GM12873 (cell line): Measurements from ENCODE around the gene TMEM123.

Experiments
- TF ChIP-seq, protein P1 (sequence below): IDR thresholded peaks from 2 replicates; pipeline ENCODE4 v1.5.1; 2012; ENCODE audit warnings: low read depth, mild to moderate bottlenecking, moderate library complexity, low read length, control low read depth; ENCODE audit not compliant: insufficient read depth; ENCODE audit errors: missing control alignments

TMEM123 gene

GRCh38 chr11:102470251-102470650, 17.7 kb upstream of the TMEM123 start:
- TF ChIP-seq, protein P1, sequence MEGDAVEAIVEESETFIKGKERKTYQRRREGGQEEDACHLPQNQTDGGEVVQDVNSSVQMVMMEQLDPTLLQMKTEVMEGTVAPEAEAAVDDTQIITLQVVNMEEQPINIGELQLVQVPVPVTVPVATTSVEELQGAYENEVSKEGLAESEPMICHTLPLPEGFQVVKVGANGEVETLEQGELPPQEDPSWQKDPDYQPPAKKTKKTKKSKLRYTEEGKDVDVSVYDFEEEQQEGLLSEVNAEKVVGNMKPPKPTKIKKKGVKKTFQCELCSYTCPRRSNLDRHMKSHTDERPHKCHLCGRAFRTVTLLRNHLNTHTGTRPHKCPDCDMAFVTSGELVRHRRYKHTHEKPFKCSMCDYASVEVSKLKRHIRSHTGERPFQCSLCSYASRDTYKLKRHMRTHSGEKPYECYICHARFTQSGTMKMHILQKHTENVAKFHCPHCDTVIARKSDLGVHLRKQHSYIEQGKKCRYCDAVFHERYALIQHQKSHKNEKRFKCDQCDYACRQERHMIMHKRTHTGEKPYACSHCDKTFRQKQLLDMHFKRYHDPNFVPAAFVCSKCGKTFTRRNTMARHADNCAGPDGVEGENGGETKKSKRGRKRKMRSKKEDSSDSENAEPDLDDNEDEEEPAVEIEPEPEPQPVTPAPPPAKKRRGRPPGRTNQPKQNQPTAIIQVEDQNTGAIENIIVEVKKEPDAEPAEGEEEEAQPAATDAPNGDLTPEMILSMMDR: no peak

GRCh38 chr11:102469196-102469821, 16.7 kb upstream of the TMEM123 start:
- TF ChIP-seq, protein P1: no peak

- TF ChIP-seq, protein P1: no peak
These were observed 16.1 kb upstream of the TMEM123 start for GRCh38 chr11:102468616-102469195.

- TF ChIP-seq, protein P1: no peak
These were observed 15.5 kb upstream of the TMEM123 start for GRCh38 chr11:102467853-102468580.

DNA sequence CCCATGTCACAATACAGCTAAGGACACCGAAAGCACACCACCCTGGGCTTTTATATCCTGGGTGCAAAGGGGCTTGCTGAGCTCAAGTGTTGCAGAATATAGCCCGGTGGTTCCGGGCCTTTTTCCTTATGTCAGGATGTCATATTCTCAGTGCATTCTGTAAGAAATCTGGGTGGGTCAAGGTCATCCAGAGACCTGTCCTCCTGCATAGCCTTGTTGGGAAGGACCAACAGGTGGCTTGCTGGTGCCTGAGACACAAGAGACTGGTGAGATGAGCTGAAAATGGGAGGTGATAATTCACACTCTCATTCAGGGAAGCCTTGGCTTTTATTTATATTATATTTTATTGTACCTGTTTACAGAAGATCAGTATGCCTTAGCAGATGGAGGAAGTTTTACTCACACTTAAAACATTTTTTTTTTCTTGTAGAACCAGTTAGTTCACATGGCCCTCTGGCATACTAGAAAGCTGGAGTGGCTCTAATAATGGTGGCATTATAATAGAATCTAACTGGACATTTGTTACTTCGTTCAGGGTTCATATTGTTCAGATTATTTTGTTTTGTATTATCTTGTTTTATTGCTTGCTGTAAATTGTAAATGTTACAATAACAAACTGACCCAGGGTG, 14.6 kb upstream of the TMEM123 start:
- TF ChIP-seq, protein P1: no peak

- TF ChIP-seq, protein P1: no peak
These were observed 13.1 kb upstream of the TMEM123 start for GRCh38 chr11:102465696-102466095.

- TF ChIP-seq, protein P1: no peak
These were observed 12.4 kb upstream of the TMEM123 start for GRCh38 chr11:102464859-102465500.
